Neural crest cell (in vitro differentiated cells): ENCODE measurements around the gene GLIS1. TPM values are rescaled to one million over a fixed set of nuclear protein-coding genes. Genes with fewer than 3 reads are reported as not detected.

Source experiments
- DNase-seq: peaks from one replicate; pipeline ENCODE4 v3.0.0; 2021; ENCODE audit warnings: low read depth, mixed read lengths, low spot score
- H3K27ac Mint-ChIP-seq: one replicate; pipeline ENCODE4 v1.8.0; 2021; ENCODE audit warnings: mild to moderate bottlenecking, mixed read lengths; ENCODE audit not compliant: unreplicated experiment
- H3K27me3 Mint-ChIP-seq: 2 replicates; pipeline ENCODE4 v1.8.0; 2021; ENCODE audit warnings: low read depth, mild to moderate bottlenecking, mixed read lengths
- H3K36me3 Mint-ChIP-seq: 2 replicates; pipeline ENCODE4 v1.8.0; 2021; ENCODE audit warnings: low read depth, mild to moderate bottlenecking, mixed read lengths
- H3K4me1 Mint-ChIP-seq: 2 replicates; pipeline ENCODE4 v1.8.0; 2021; ENCODE audit warnings: mixed read lengths
- H3K4me3 Mint-ChIP-seq: one replicate; pipeline ENCODE4 v1.8.0; 2021; ENCODE audit warnings: mild to moderate bottlenecking, mixed read lengths
- H3K9me3 Mint-ChIP-seq: 2 replicates; pipeline ENCODE4 v1.8.0; 2021; ENCODE audit warnings: mixed read lengths
- total RNA-seq: library from RNA; stranded (reverse); gene quantifications from 2 replicates; pipeline ENCODE4 v1.2.1, GENCODE V29; 2021
- TF ChIP-seq, protein P1 (sequence below): fragments of 200-600 bp; sonication (generic); conservative IDR thresholded peaks from 2 replicates; pipeline ENCODE4 v1.5.0; 2021; ENCODE audit warnings: antibody characterized with exemption, mild to moderate bottlenecking

The GLIS1 gene
- total RNA-seq, 1 donor from 2014 or later, result not detected

DNA sequence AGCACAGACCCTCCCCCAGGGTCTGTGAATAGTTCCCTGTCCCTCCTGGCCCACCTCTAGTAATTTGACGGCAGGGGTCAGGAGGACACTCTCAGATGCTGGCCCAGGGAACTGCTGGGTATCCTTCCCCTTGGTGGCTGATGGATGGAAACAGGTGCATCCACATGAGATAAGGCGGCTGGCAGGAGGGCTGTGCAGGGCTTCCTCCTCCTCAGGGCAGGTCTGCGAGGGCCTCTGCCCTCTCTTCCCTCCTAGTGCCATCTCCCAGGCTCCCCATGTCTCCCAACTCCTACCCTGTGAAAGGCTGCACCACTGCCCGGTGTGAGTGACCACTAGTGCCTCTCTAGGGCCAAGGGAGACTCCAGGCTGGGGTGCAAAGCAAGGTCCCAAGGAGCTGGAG is 123.9 kb downstream of the GLIS1 start:
- Mint-ChIP-seq H3K27me3 (no peaks in the 10 kb centered on the region), H3K9me3 (peaks cover 10% of the 10 kb centered on the region), H3K27ac (no peak overlapping the region), H3K4me1 (no peaks in the 10 kb centered on the region), H3K4me3 (no peak overlapping the region), H3K36me3 (peaks cover 3% of the 10 kb centered on the region)
- DNase-seq, result no peak
- TF ChIP-seq, protein P1, sequence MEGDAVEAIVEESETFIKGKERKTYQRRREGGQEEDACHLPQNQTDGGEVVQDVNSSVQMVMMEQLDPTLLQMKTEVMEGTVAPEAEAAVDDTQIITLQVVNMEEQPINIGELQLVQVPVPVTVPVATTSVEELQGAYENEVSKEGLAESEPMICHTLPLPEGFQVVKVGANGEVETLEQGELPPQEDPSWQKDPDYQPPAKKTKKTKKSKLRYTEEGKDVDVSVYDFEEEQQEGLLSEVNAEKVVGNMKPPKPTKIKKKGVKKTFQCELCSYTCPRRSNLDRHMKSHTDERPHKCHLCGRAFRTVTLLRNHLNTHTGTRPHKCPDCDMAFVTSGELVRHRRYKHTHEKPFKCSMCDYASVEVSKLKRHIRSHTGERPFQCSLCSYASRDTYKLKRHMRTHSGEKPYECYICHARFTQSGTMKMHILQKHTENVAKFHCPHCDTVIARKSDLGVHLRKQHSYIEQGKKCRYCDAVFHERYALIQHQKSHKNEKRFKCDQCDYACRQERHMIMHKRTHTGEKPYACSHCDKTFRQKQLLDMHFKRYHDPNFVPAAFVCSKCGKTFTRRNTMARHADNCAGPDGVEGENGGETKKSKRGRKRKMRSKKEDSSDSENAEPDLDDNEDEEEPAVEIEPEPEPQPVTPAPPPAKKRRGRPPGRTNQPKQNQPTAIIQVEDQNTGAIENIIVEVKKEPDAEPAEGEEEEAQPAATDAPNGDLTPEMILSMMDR, result no peak

DNA sequence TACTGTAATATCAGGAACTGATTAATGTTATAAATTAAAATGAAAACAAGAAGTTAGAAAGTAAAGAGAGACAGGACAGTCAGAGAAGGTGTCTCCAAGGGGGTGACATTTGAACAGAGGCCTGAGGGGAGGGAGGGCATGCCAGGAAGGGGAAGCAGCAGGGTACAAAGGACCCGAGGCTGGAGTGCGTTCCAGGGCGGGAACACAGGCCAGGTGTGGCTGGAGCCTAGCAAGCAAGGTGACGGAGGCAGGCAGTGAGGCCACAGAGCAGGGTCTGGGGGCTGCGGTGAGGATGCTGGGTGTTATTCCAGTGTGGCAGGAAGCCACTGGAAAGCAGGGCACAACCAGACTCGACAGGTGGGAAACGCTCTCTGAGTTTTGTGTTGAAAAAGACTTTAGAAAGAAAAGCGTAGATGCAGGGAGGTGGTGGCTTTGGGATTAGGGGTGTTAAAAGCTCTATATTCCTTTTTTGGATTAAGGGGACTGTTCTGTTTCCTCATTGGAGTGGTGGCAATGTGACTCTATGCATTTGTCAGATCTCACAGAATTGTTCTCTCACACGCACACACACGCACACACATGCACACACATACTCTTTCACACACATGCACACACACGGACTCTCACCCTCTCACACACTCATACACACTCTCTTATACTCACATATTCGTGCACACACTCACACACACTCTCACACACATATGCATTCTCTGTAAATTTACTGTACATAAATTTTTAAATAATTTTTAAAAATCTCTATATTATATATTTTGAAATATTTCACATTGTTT is 124.5 kb downstream of the GLIS1 start:
- no peak overlapping the region for H3K4me3 Mint-ChIP-seq
- TF ChIP-seq, protein P1, result no peak
- no peak overlapping the region for H3K27ac Mint-ChIP-seq
- no peak for DNase-seq
- H3K27me3 Mint-ChIP-seq, result no peaks in the 10 kb centered on the region
- H3K9me3 Mint-ChIP-seq, result peaks cover 12% of the 10 kb centered on the region
- no peaks in the 10 kb centered on the region for H3K4me1 Mint-ChIP-seq
- peaks cover 3% of the 10 kb centered on the region for H3K36me3 Mint-ChIP-seq

DNA sequence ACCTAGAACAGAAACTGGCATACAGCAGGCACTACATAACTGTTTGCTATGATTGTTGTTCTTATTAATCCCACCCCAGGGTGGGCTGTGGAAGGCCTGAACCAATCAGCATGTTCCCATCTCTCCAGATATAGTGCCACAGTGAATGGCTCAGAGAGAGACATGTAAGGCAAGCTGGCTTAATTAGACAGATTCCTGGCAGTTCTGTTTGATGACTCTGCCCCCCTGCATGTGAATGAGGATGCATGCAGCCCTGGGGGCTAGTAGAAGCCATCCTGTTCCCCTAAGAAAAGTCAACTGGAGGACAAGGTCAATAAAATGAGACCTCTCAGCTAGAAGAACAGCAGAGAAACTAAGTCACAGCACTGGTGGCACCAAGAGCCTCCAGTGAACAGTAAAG is 130.3 kb downstream of the GLIS1 start:
- H3K27ac Mint-ChIP-seq, result no peak overlapping the region
- H3K4me1 Mint-ChIP-seq, result no peaks in the 10 kb centered on the region
- DNase-seq, result no peak
- TF ChIP-seq, protein P1, result no peak
- H3K4me3 Mint-ChIP-seq, result no peak overlapping the region
- H3K36me3 Mint-ChIP-seq, result peaks cover 3% of the 10 kb centered on the region
- H3K9me3 Mint-ChIP-seq, result peaks cover 12% of the 10 kb centered on the region
- H3K27me3 Mint-ChIP-seq, result no peaks in the 10 kb centered on the region

DNA sequence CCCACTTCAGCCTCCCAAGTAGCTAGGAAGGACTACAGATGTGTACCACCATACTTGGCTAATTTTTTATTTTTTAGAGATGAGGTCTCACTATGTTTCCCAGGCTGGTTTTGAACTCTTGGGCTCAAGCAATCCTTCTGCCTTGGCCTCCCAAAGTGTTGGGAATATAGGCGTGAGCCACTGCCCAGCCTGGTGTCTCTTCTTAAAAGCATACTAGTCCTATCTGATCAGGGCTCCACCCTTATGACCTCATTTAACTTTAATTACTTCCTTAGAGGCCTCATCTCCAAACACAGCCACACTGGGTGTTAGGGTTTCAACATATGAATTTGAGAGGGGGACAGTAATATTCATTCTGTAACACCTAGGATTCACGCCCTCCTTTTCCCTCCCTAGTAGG is 130.9 kb downstream of the GLIS1 start:
- Mint-ChIP-seq H3K27ac (no peak overlapping the region), H3K9me3 (peaks cover 12% of the 10 kb centered on the region), H3K4me3 (no peak overlapping the region), H3K27me3 (no peaks in the 10 kb centered on the region), H3K4me1 (no peaks in the 10 kb centered on the region), H3K36me3 (peaks cover 3% of the 10 kb centered on the region)
- no peak for DNase-seq
- TF ChIP-seq, protein P1, result no peak

DNA sequence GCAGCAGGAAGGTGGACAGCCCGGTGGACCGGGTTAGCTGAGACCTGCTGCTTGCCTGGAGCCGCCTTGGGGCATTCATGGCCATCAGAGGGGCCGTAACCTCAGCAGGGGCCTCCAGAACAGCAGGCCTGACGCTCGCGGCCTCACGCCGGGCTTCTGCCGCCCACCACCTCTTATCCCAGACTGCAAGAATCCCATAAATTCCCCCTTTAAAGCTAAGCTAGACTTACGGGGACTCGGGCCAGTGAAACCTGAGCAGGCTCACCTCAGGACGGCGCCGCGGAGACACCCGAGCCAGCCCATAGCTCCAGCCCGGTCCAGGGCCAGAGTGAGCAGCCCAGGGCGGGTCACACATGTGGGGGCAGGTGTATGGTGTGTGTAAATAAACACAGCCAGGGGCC is 132.3 kb downstream of the GLIS1 start:
- TF ChIP-seq, protein P1, result no peak
- H3K27ac Mint-ChIP-seq, result no peak overlapping the region
- DNase-seq, result no peak

More for the DNA sequence above, 132.3 kb downstream of the GLIS1 start:
- H3K36me3 Mint-ChIP-seq, result peaks cover 3% of the 10 kb centered on the region
- no peaks in the 10 kb centered on the region for H3K27me3 Mint-ChIP-seq
- H3K4me3 Mint-ChIP-seq, result no peak overlapping the region
- peaks cover 10% of the 10 kb centered on the region for H3K9me3 Mint-ChIP-seq
- no peaks in the 10 kb centered on the region for H3K4me1 Mint-ChIP-seq
